ENCODE data around the gene PGRMC1.
"Not testable (repeated sequence)": the region's sequence is repeated elsewhere in the genome, so short reads cannot be mapped to it uniquely, and the experiment has no call there.

DNA sequence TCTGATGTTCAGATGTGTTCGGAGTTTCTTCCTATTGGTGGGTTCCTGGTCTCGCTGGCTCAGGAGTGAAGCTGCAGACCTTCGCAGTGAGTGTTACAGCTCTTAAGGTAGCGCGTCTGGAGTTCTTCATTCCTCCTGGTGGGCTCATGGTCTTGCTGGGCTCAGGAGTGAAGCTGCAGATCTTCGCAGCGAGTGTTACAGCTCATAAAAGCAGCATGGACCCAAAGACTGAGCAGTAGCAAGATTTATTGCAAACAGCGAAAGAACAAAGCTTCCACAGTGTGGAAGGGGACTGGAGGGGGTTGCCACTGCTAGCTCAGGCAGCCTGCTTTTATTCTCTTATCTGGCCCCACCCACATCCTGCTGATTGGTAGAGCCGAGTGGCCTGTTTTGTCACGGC, 28.6 kb upstream of the PGRMC1 start:
- not testable (repeated sequence) for TF ChIP-seq EZH2 (IDR thresholded peaks at IDR 0.05; ENCODE audit: low read length, missing control alignments)
- TF ChIP-seq, protein P1, sequence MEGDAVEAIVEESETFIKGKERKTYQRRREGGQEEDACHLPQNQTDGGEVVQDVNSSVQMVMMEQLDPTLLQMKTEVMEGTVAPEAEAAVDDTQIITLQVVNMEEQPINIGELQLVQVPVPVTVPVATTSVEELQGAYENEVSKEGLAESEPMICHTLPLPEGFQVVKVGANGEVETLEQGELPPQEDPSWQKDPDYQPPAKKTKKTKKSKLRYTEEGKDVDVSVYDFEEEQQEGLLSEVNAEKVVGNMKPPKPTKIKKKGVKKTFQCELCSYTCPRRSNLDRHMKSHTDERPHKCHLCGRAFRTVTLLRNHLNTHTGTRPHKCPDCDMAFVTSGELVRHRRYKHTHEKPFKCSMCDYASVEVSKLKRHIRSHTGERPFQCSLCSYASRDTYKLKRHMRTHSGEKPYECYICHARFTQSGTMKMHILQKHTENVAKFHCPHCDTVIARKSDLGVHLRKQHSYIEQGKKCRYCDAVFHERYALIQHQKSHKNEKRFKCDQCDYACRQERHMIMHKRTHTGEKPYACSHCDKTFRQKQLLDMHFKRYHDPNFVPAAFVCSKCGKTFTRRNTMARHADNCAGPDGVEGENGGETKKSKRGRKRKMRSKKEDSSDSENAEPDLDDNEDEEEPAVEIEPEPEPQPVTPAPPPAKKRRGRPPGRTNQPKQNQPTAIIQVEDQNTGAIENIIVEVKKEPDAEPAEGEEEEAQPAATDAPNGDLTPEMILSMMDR (conservative IDR thresholded peaks at IDR 0.05 in 1 of 2, IDR thresholded peaks at IDR 0.05 in 1 of 2; ENCODE audit: low read depth in 1 of 2, low read length in 2 of 2), result not testable (repeated sequence)
